GM06990 (cell line): ENCODE results near the gene CAMK2A.

Experiments used
- DNase-seq: peaks from one replicate; pipeline ENCODE4 v3.0.0-alpha.2; 2011; ENCODE audit not compliant: insufficient read length; ENCODE audit errors: extremely low read depth
- H3K27me3 ChIP-seq: replicated peaks from 2 replicates; pipeline ENCODE4 v1.6.0; 2011; ENCODE audit warnings: low read length; ENCODE audit not compliant: control insufficient read depth, insufficient read depth
- H3K36me3 ChIP-seq: 2 replicates; pipeline ENCODE4 v1.5.1; 2011; ENCODE audit warnings: low read length; ENCODE audit not compliant: control insufficient read depth, insufficient read depth
- H3K4me3 ChIP-seq: replicated peaks from 2 replicates; pipeline ENCODE4 v1.5.1; 2011; ENCODE audit warnings: low read depth, mild to moderate bottlenecking, control low read depth, low read length
- TF ChIP-seq, protein P1 (sequence below): IDR thresholded peaks from 2 replicates; pipeline ENCODE4 v1.5.1; 2011; ENCODE audit warnings: low read length, control low read depth, mild to moderate bottlenecking, inconsistent platforms; ENCODE audit not compliant: insufficient read depth, poor library complexity, severe bottlenecking

The CAMK2A gene

GRCh38 chr5:150329881-150330876 lies 40.6 kb upstream of the CAMK2A start:
- Histone ChIP-seq H3K4me3 (no peak overlapping the region), H3K27me3 (peaks cover 3% of the 10 kb centered on the region), H3K36me3 (no peaks in the 10 kb centered on the region)
- no peak for DNase-seq
- TF ChIP-seq, protein P1, sequence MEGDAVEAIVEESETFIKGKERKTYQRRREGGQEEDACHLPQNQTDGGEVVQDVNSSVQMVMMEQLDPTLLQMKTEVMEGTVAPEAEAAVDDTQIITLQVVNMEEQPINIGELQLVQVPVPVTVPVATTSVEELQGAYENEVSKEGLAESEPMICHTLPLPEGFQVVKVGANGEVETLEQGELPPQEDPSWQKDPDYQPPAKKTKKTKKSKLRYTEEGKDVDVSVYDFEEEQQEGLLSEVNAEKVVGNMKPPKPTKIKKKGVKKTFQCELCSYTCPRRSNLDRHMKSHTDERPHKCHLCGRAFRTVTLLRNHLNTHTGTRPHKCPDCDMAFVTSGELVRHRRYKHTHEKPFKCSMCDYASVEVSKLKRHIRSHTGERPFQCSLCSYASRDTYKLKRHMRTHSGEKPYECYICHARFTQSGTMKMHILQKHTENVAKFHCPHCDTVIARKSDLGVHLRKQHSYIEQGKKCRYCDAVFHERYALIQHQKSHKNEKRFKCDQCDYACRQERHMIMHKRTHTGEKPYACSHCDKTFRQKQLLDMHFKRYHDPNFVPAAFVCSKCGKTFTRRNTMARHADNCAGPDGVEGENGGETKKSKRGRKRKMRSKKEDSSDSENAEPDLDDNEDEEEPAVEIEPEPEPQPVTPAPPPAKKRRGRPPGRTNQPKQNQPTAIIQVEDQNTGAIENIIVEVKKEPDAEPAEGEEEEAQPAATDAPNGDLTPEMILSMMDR = no peak

- Histone ChIP-seq H3K36me3 (no peaks in the 10 kb centered on the region), H3K4me3 (no peak overlapping the region), H3K27me3 (peaks cover 3% of the 10 kb centered on the region)
- no peak for DNase-seq
- TF ChIP-seq, protein P1 = no peak
Observed at GRCh38 chr5:150329038-150329437, 39.5 kb upstream of the CAMK2A start.

- Histone ChIP-seq H3K27me3 (peaks cover 3% of the 10 kb centered on the region), H3K4me3 (no peak overlapping the region), H3K36me3 (no peaks in the 10 kb centered on the region)
- no peak for DNase-seq
- TF ChIP-seq, protein P1 = no peak
Observed at GRCh38 chr5:150328515-150328914, 38.9 kb upstream of the CAMK2A start.

GRCh38 chr5:150327139-150327538 lies 37.6 kb upstream of the CAMK2A start:
- DNase-seq = no peak
- Histone ChIP-seq H3K36me3 (no peaks in the 10 kb centered on the region), H3K4me3 (no peak overlapping the region), H3K27me3 (peaks cover 3% of the 10 kb centered on the region)
- TF ChIP-seq, protein P1 = no peak

DNA sequence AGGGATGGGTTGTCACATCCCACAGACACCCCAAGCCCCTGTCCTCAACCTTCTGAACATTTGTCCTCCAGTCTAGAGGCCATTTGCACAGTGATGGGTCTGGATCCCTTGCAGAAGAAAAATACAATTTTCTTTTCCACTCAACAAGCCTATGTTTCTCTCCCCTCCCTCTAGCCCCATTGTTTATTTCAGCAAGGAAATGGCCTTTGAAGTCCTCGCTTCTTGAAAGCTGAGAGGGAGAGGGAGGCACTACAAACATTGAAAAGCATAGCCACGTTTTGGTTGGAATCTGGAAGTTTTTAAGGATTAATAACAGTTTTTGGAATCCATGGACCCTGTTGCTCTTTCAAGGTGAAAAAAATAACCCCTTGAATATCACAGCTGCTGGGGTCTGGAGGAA lies 37.1 kb upstream of the CAMK2A start:
- H3K36me3 ChIP-seq = no peaks in the 10 kb centered on the region
- TF ChIP-seq, protein P1 = no peak
- peaks cover 3% of the 10 kb centered on the region for H3K27me3 ChIP-seq
- DNase-seq = no peak
- no peak overlapping the region for H3K4me3 ChIP-seq
